ENCODE data around the gene CCT4. TPM values are rescaled to one million over a fixed set of nuclear protein-coding genes. Genes with fewer than 3 reads are reported as not detected.
"Not testable (repeated sequence)": the region's sequence is repeated elsewhere in the genome, so short reads cannot be mapped to it uniquely, and the experiment has no call there.

The CCT4 gene
- total RNA-seq, 2 donors from 2014 or later: 80.1 to 187 TPM

GRCh38 chr2:61887717-61888266 is 664 bp downstream of the CCT4 start:
- intact Hi-C loops (cut with DNase I): no loop called here
- Histone ChIP-seq H3K36me3 (peaks cover 11% of the 10 kb centered on the region), H3K9me3 (no peaks in the 10 kb centered on the region), H3K9ac (ENCODE audit: low read depth in 2 of 2, low read length in 2 of 2) (peak overlapping the region; percentile 89 to 97), H3K27ac (peak overlapping the region; percentile 92), H3K4me1 (peaks cover 10% of the 10 kb centered on the region), H3K4me3 (peak overlapping the region; percentile 75), H3K27me3 (no peaks in the 10 kb centered on the region)
- DNase-seq: peak; percentile 49
- no peak for TF ChIP-seq CTCF (IDR thresholded peaks at IDR 0.05)

DNA sequence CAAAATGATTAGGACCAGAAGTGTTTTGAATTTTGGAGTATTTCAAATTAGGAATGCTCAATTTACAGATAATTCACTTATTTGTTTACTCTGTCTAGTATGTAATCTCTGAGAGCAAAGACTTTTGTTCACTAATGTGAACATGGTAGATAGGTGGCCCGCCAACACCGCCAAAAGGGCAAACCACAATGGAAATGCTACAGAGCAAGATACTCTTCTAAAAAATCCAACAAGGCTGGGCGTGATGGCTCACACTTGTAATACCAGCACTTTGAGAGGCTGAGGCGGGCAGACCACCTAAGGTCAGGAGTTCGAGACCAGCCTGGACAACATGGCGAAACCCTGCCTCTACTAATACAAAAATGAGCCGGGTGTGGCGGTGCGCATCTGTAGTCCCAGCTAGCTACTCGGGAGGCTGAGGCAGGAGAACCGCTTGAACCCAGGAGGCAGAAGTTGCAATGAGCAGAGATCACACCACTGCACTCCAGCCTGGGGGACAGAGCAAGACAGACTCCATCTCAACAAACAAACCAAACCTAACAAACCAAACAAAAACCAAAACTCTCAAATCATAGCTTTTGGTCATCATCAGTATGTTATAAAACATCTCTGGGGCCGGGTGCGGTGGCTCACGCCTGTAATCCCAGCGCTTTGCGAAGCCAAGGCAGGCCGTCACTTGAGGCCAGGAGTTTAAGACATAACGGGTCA is 2.4 kb downstream of the CCT4 start:
- TF ChIP-seq CTCF (IDR thresholded peaks at IDR 0.05): no peak
- Histone ChIP-seq H3K9ac (ENCODE audit: low read depth in 2 of 2, low read length in 2 of 2) (no peak overlapping the region), H3K27me3 (no peaks in the 10 kb centered on the region), H3K36me3 (peaks cover 16% of the 10 kb centered on the region), H3K4me3 (no peak overlapping the region), H3K9me3 (no peaks in the 10 kb centered on the region), H3K27ac (no peak overlapping the region), H3K4me1 (peaks cover 10% of the 10 kb centered on the region)
- intact Hi-C loops (cut with DNase I): no loop called here
- no peak for DNase-seq

GRCh38 chr2:61882850-61883249 is 5.6 kb downstream of the CCT4 start:
- Histone ChIP-seq H3K9ac (ENCODE audit: low read depth in 2 of 2, low read length in 2 of 2) (no peak overlapping the region), H3K27ac (no peak overlapping the region), H3K36me3 (peaks cover 16% of the 10 kb centered on the region), H3K27me3 (no peaks in the 10 kb centered on the region), H3K9me3 (no peaks in the 10 kb centered on the region), H3K4me3 (no peak overlapping the region), H3K4me1 (peaks cover 7% of the 10 kb centered on the region)
- DNase-seq: no peak
- intact Hi-C loops (cut with DNase I): no loop called here
- TF ChIP-seq CTCF (IDR thresholded peaks at IDR 0.05): no peak

- DNase-seq; H3K9ac ChIP-seq (ENCODE audit: low read depth in 2 of 2, low read length in 2 of 2); H3K9me3 ChIP-seq; H3K27ac ChIP-seq; H3K27me3 ChIP-seq; H3K4me1 ChIP-seq; H3K4me3 ChIP-seq; intact Hi-C loops (cut with DNase I): not testable (repeated sequence)
- H3K36me3 ChIP-seq: peaks cover 11% of the 10 kb centered on the region
These were observed 9.1 kb downstream of the CCT4 start for GRCh38 chr2:61879351-61879750.

GRCh38 chr2:61878761-61879160 is 9.7 kb downstream of the CCT4 start:
- H3K4me3 ChIP-seq: no peak overlapping the region
- H3K9ac ChIP-seq (ENCODE audit: low read depth in 2 of 2, low read length in 2 of 2): no peak overlapping the region
- intact Hi-C loops (cut with DNase I): no loop called here
- no peaks in the 10 kb centered on the region for H3K9me3 ChIP-seq
- no peak overlapping the region for H3K27ac ChIP-seq
- H3K36me3 ChIP-seq: peaks cover 9% of the 10 kb centered on the region
- no peak for DNase-seq
- H3K4me1 ChIP-seq: no peaks in the 10 kb centered on the region
- TF ChIP-seq CTCF (IDR thresholded peaks at IDR 0.05): no peak
- H3K27me3 ChIP-seq: no peaks in the 10 kb centered on the region

GRCh38 chr2:61877571-61878245 is 10.7 kb downstream of the CCT4 start:
- Histone ChIP-seq H3K9ac (ENCODE audit: low read depth in 2 of 2, low read length in 2 of 2) (no peak overlapping the region), H3K27ac (no peak overlapping the region), H3K27me3 (no peaks in the 10 kb centered on the region), H3K9me3 (no peaks in the 10 kb centered on the region), H3K36me3 (peaks cover 10% of the 10 kb centered on the region), H3K4me1 (no peaks in the 10 kb centered on the region), H3K4me3 (no peak overlapping the region)
- intact Hi-C loops (cut with DNase I): no loop called here
- DNase-seq: no peak
- TF ChIP-seq CTCF (IDR thresholded peaks at IDR 0.05): no peak
